PC-9 (cell line): ENCODE data around the gene SPATC1L. TPM values are rescaled to one million over a fixed set of nuclear protein-coding genes. Genes with fewer than 3 reads are reported as not detected.

Source experiments
- BruUV-seq: library from RNA; stranded (reverse); fragments of 400-500 nt; replicated peaks from 2 replicates; lab custom pipeline; 2021; lab: Mats Ljungman, UMichigan
- CTCF ChIA-PET: fragments of 300-600 bp; sonication (Branson Sonifier 250); formaldehyde crosslinking; loops from one replicate; lab custom pipeline; 2022; ENCODE audit warnings: antibody characterized with exemption; lab: Charles Lee
- POLR2A ChIA-PET: fragments of 300-600 bp; sonication (Branson Sonifier 250); formaldehyde crosslinking; loops from one replicate; lab custom pipeline; 2022; ENCODE audit warnings: antibody characterized with exemption; ENCODE audit not compliant: unreplicated experiment; lab: Charles Lee
- DNase-seq, 2 experiments: peaks; one replicate each; pipeline versions ENCODE4 v3.0.0 to v3.0.0-alpha.2; 2015 to 2022; ENCODE audit warnings: mixed read lengths in 1 of 2
- H2AFZ ChIP-seq: fragments of 200-600 bp; sonication (generic); 2 replicates; pipeline ENCODE4 v1.8.1; 2017; ENCODE audit warnings: antibody characterized with exemption
- H3F3A ChIP-seq: fragments of 200-600 bp; sonication (generic); 2 replicates; pipeline ENCODE4 v1.8.1; 2017; ENCODE audit warnings: antibody characterized with exemption, mild to moderate bottlenecking, low read depth; ENCODE audit not compliant: insufficient read depth
- H3K27ac ChIP-seq: fragments of 200-600 bp; sonication (generic); 2 replicates; pipeline ENCODE4 v1.6.1; 2016; ENCODE audit warnings: mixed run types
- H3K27me3 ChIP-seq: fragments of 200-600 bp; sonication (generic); 2 replicates; pipeline ENCODE4 v1.6.1; 2016; ENCODE audit warnings: low read depth, mixed run types; ENCODE audit not compliant: insufficient read depth
- H3K36me3 ChIP-seq: fragments of 200-600 bp; sonication (generic); 2 replicates; pipeline ENCODE4 v1.6.1; 2016; ENCODE audit warnings: low read depth, mixed run types
- H3K4me1 ChIP-seq: fragments of 200-600 bp; sonication (generic); replicated peaks from 2 replicates; pipeline ENCODE4 v1.6.1; 2016; ENCODE audit warnings: mixed run types; ENCODE audit not compliant: insufficient read depth
- H3K4me2 ChIP-seq: fragments of 200-600 bp; sonication (generic); 2 replicates; pipeline ENCODE4 v1.6.1; 2017; ENCODE audit warnings: mixed run types
- H3K4me3 ChIP-seq: fragments of 200-600 bp; sonication (generic); 2 replicates; pipeline ENCODE4 v1.6.1; 2016; ENCODE audit warnings: mixed run types
- H3K79me2 ChIP-seq: fragments of 200-600 bp; sonication (generic); 2 replicates; pipeline ENCODE4 v1.6.1; 2017; ENCODE audit warnings: low read depth, mixed run types
- H3K9me2 ChIP-seq: fragments of 200-600 bp; sonication (generic); 2 replicates; pipeline ENCODE4 v1.8.1; 2017; ENCODE audit warnings: mild to moderate bottlenecking; ENCODE audit not compliant: insufficient read depth
- H3K9me3 ChIP-seq: fragments of 200-600 bp; sonication (generic); 2 replicates; pipeline ENCODE4 v1.8.1; 2016; ENCODE audit warnings: low read depth; ENCODE audit not compliant: insufficient read depth
- H4K20me1 ChIP-seq: fragments of 200-600 bp; sonication (generic); 2 replicates; pipeline ENCODE4 v1.8.1; 2017; ENCODE audit not compliant: insufficient read depth
- CTCF ChIP-seq: fragments of 200-600 bp; sonication (generic); conservative IDR thresholded peaks from 2 replicates; pipeline ENCODE4 v1.6.1; 2017; ENCODE audit warnings: mixed run types, antibody characterized with exemption, mild to moderate bottlenecking, moderate library complexity
- EZH2 ChIP-seq: fragments of 200-600 bp; sonication (generic); IDR thresholded peaks from 2 replicates; pipeline ENCODE4 v1.8.0; 2017; ENCODE audit warnings: antibody characterized with exemption, low read depth
- intact Hi-C: fragments of 100-400 bp; cut with micrococcal nuclease; formaldehyde crosslinking; loops from one replicate; pipeline ENCODE4 v1.10.0; 2022; ENCODE audit not compliant: unreplicated experiment
- total RNA-seq: library from RNA; stranded (reverse); gene quantifications from 2 replicates; pipeline ENCODE4 v1.2.3, GENCODE V29; 2021

Gene SPATC1L
- total RNA-seq, 1 experiment from 2014 or later: 32.7 TPM

- Histone ChIP-seq H4K20me1 (no peaks in the 10 kb centered on the region), H3F3A (peaks cover 9% of the 10 kb centered on the region; the same call in 1 of the 2 replicates), H3K9me3 (no peaks in the 10 kb centered on the region), H2AFZ (no peak overlapping the region), H3K79me2 (no peaks in the 10 kb centered on the region), H3K9me2 (no peaks in the 10 kb centered on the region), H3K4me2 (no peak overlapping the region), H3K36me3 (no peaks in the 10 kb centered on the region), H3K4me1 (no peaks in the 10 kb centered on the region), H3K27me3 (no peaks in the 10 kb centered on the region), H3K27ac (no peak overlapping the region), H3K4me3 (no peak overlapping the region)
- ChIA-PET POLR2A (no interaction called here), CTCF (no interaction called here)
- TF ChIP-seq EZH2 (no peak), CTCF (no peak)
- no TSS peak for BruUV-seq
- intact Hi-C loops: no loop called here
- DNase-seq: no peak
Observed at GRCh38 chr21:46199436-46200373, 15.4 kb upstream of the SPATC1L start.

GRCh38 chr21:46196733-46197132, 12.5 kb upstream of the SPATC1L start:
- Histone ChIP-seq H3K27ac (no peak overlapping the region), H3K4me1 (no peaks in the 10 kb centered on the region), H3K79me2 (no peaks in the 10 kb centered on the region), H3K27me3 (no peaks in the 10 kb centered on the region), H3F3A (peaks cover 9% of the 10 kb centered on the region; the same call in 1 of the 2 replicates), H4K20me1 (no peaks in the 10 kb centered on the region), H3K4me3 (no peak overlapping the region), H2AFZ (no peak overlapping the region), H3K9me3 (no peaks in the 10 kb centered on the region), H3K4me2 (no peak overlapping the region), H3K36me3 (no peaks in the 10 kb centered on the region), H3K9me2 (no peaks in the 10 kb centered on the region)
- intact Hi-C loops: no loop called here
- POLR2A ChIA-PET: no interaction called here
- TF ChIP-seq EZH2 (no peak), CTCF (no peak)
- DNase-seq: no peak
- CTCF ChIA-PET: no interaction called here
- no TSS peak for BruUV-seq

DNA sequence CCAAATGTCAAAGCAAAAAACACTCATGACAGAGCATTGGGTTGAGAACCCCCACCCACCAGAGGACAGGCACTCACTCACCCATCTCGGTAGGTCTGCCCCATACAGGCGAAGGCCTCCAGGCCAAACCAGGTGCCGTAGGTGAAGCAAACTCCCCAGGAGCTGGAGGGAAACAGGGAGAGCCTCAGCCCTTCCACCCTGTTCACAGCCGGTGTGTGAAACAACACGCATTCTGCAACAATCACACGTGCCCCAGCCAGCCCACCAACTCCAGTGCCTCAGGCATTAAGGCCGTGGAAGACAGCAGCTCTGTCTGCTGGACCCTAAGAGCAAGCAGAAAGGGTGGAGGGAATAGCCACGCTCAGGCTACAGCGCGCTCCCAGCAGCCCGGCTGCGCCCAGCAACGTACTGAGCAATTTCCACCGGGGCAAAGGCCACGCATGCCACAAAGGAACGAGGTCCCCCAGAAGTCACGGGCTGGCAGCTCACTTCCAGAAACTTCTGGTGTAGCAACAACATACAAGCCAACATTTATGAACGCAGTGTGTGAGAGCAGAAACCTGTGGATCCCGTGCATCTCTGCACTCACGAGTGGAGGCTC, 11.4 kb upstream of the SPATC1L start:
- TF ChIP-seq CTCF: no peak
- TF ChIP-seq EZH2: no peak
- Histone ChIP-seq H4K20me1 (no peaks in the 10 kb centered on the region), H3K4me2 (no peak overlapping the region), H3K4me3 (no peak overlapping the region), H3K36me3 (no peaks in the 10 kb centered on the region), H3K4me1 (no peaks in the 10 kb centered on the region), H3K79me2 (no peaks in the 10 kb centered on the region), H3K27me3 (no peaks in the 10 kb centered on the region), H3K9me2 (no peaks in the 10 kb centered on the region), H2AFZ (no peak overlapping the region), H3K27ac (no peak overlapping the region), H3F3A (peaks cover 8% of the 10 kb centered on the region; the same call in 1 of the 2 replicates), H3K9me3 (no peaks in the 10 kb centered on the region)
- no TSS peak for BruUV-seq
- DNase-seq: no peak
- ChIA-PET POLR2A (no interaction called here), CTCF (no interaction called here)
- intact Hi-C loops: no loop called here
